NCI-H2196 (cell line): ENCODE results near the gene MTCL1.

Experiments used
- DNase-seq: peaks from one replicate; lab custom pipeline; 2025; ENCODE audit not compliant: unreplicated experiment; lab: John Stamatoyannopoulos, UW

Gene MTCL1

GRCh38 chr18:8709248-8710059 lies 4.1 kb downstream of the MTCL1 start:
- no peak for DNase-seq

- no peak for DNase-seq
Observed at GRCh38 chr18:8711736-8712135, 6.4 kb downstream of the MTCL1 start.

- DNase-seq = no peak
Observed at GRCh38 chr18:8713691-8714090, 8.3 kb downstream of the MTCL1 start.

- no peak for DNase-seq
Observed at GRCh38 chr18:8715599-8715998, 10.2 kb downstream of the MTCL1 start.

- no peak for DNase-seq
Observed at GRCh38 chr18:8717011-8717770, 11.8 kb downstream of the MTCL1 start.

- DNase-seq = no peak
Observed at GRCh38 chr18:8718401-8718913, 13.1 kb downstream of the MTCL1 start.

- no peak for DNase-seq
Observed at GRCh38 chr18:8719192-8719591, 13.8 kb downstream of the MTCL1 start.

GRCh38 chr18:8720141-8720540 lies 14.8 kb downstream of the MTCL1 start:
- DNase-seq = no peak

GRCh38 chr18:8721094-8721669 lies 15.8 kb downstream of the MTCL1 start:
- DNase-seq = peak; percentile 14

- no peak for DNase-seq
Observed at GRCh38 chr18:8721716-8722115, 16.4 kb downstream of the MTCL1 start.

- no peak for DNase-seq
Observed at GRCh38 chr18:8722946-8723820, 17.8 kb downstream of the MTCL1 start.

GRCh38 chr18:8724452-8724851 lies 19.1 kb downstream of the MTCL1 start:
- no peak for DNase-seq

- no peak for DNase-seq
Observed at GRCh38 chr18:8726281-8726680, 20.9 kb downstream of the MTCL1 start.

- no peak for DNase-seq
Observed at GRCh38 chr18:8726963-8727705, 21.8 kb downstream of the MTCL1 start.

- DNase-seq = peak; percentile 50
Observed at GRCh38 chr18:8730080-8730827, 24.9 kb downstream of the MTCL1 start.

GRCh38 chr18:8732442-8733360 lies 27.3 kb downstream of the MTCL1 start:
- DNase-seq = no peak

GRCh38 chr18:8734496-8734895 lies 29.1 kb downstream of the MTCL1 start:
- DNase-seq = no peak

- DNase-seq = no peak
Observed at GRCh38 chr18:8735274-8735673, 29.9 kb downstream of the MTCL1 start.
